Measurements from ENCODE around the gene HSPB7. TPM values are rescaled to one million over a fixed set of nuclear protein-coding genes. Genes with fewer than 3 reads are reported as not detected.

HSPB7 gene
- total RNA-seq, 1 experiment from 2014 or later, result 0.11 TPM

DNA sequence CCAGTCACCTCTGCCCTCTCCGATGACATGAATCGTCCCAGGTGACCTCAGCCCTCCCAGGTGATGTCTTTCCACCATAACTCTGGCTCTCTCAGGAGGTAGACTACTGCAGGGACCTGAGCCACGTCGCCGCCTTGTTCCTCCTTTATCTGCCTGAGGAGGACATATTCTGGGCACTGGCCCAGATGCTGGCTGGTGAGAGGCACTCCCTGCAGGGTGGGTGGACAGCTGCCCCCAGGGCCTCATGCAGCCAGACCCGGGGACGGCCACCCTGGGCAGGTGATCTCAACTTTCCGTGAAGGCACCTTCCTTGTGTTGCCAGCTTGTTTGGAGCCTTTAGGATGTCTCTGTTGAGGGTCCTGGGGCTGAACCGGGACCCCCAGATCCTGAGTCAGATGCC is 28.1 kb downstream of the HSPB7 start (continued):
- TF ChIP-seq, protein P1, sequence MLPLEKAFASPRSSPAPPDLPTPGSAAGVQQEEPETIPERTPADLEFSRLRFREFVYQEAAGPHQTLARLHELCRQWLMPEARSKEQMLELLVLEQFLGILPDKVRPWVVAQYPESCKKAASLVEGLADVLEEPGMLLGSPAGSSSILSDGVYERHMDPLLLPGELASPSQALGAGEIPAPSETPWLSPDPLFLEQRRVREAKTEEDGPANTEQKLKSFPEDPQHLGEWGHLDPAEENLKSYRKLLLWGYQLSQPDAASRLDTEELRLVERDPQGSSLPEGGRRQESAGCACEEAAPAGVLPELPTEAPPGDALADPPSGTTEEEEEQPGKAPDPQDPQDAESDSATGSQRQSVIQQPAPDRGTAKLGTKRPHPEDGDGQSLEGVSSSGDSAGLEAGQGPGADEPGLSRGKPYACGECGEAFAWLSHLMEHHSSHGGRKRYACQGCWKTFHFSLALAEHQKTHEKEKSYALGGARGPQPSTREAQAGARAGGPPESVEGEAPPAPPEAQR (CRISPR knock-in tag; IDR thresholded peaks at IDR 0.05), result no peak
- TF ChIP-seq ELF4 (CRISPR knock-in tag; IDR thresholded peaks at IDR 0.05; ENCODE audit: low read depth) (no peak), ZNF512 (CRISPR knock-in tag; IDR thresholded peaks at IDR 0.05; ENCODE audit: borderline replicate concordance) (no peak), GABPB1 (CRISPR knock-in tag; IDR thresholded peaks at IDR 0.05) (no peak), ZNF416 (CRISPR knock-in tag; IDR thresholded peaks at IDR 0.05) (no peak)
- TF ChIP-seq, protein P2, sequence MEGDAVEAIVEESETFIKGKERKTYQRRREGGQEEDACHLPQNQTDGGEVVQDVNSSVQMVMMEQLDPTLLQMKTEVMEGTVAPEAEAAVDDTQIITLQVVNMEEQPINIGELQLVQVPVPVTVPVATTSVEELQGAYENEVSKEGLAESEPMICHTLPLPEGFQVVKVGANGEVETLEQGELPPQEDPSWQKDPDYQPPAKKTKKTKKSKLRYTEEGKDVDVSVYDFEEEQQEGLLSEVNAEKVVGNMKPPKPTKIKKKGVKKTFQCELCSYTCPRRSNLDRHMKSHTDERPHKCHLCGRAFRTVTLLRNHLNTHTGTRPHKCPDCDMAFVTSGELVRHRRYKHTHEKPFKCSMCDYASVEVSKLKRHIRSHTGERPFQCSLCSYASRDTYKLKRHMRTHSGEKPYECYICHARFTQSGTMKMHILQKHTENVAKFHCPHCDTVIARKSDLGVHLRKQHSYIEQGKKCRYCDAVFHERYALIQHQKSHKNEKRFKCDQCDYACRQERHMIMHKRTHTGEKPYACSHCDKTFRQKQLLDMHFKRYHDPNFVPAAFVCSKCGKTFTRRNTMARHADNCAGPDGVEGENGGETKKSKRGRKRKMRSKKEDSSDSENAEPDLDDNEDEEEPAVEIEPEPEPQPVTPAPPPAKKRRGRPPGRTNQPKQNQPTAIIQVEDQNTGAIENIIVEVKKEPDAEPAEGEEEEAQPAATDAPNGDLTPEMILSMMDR (IDR thresholded peaks at IDR 0.05), result no peak
- TF ChIP-seq, protein P3, sequence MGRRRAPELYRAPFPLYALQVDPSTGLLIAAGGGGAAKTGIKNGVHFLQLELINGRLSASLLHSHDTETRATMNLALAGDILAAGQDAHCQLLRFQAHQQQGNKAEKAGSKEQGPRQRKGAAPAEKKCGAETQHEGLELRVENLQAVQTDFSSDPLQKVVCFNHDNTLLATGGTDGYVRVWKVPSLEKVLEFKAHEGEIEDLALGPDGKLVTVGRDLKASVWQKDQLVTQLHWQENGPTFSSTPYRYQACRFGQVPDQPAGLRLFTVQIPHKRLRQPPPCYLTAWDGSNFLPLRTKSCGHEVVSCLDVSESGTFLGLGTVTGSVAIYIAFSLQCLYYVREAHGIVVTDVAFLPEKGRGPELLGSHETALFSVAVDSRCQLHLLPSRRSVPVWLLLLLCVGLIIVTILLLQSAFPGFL (CRISPR knock-in tag; IDR thresholded peaks at IDR 0.05; ENCODE audit: borderline replicate concordance), result no peak

DNA sequence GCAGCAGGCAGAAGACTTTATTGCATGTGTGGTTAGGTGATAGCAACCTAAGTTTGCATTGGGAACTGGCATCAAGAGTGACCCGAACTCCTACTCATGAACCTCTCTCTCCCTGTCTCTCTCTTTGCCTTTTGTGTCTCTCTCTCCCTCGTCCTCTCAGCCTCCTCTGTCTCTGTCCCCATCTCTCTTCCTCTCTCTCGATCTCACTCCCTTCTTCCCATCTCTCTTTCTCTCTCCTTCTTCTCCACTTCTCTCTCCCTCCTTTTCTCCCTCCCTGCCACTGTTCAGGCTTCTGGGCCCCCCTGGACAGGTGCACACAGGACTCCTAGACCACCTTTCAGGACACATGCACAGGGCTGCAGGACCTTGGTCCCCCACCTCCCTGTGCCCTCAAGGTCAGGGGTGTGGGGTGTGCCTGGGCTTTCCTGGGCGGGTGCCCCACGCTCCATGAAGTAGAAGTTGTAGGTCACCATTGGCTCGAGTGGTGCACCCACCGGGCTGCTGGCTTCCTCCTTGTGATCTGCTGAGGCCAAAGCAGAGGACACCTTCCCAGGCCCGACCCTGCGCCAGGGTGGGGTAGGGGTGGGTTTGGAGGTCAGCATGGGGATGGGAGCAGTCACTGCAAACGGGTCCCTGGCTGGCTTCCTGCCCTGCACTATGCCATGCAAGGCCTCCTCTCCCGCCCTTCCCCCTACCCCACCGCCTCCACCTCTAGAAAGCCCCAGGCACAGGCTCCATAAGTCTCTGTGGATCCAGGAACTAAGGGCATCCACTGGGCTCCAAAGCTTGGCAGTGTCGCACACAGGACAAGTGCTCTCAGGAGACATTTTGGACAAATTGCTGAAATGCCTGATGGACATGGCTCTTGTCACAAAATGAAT is 28.7 kb downstream of the HSPB7 start:
- H3K27me3 Mint-ChIP-seq (ENCODE audit: low read depth), result peaks cover 3% of the 10 kb centered on the region; the same call in 1 of the 2 replicates
- ChIA-PET POLR2A (no interaction called here), CTCF (no interaction called here)
- DNase-seq (ENCODE audit: low spot score) (no peak), ATAC-seq (no peak)
- H3K27ac Mint-ChIP-seq, result no peak overlapping the region
- no peaks in the 10 kb centered on the region for H3K4me1 Mint-ChIP-seq
- no peak overlapping the region for H3K4me3 Mint-ChIP-seq
- no peaks in the 10 kb centered on the region for H3K9me3 Mint-ChIP-seq
- H3K36me3 Mint-ChIP-seq, result no peaks in the 10 kb centered on the region
- TF ChIP-seq CDX4 (CRISPR knock-in tag; IDR thresholded peaks at IDR 0.05; ENCODE audit: borderline replicate concordance) (no peak), EMX1 (CRISPR knock-in tag; IDR thresholded peaks at IDR 0.05) (no peak), FOXP4 (CRISPR knock-in tag; IDR thresholded peaks at IDR 0.05) (no peak), MYBL2 (CRISPR knock-in tag; IDR thresholded peaks at IDR 0.05) (no peak), E2F4 (CRISPR knock-in tag; IDR thresholded peaks at IDR 0.05; ENCODE audit: borderline replicate concordance, low read depth) (no peak)
- TF ChIP-seq, protein P4, sequence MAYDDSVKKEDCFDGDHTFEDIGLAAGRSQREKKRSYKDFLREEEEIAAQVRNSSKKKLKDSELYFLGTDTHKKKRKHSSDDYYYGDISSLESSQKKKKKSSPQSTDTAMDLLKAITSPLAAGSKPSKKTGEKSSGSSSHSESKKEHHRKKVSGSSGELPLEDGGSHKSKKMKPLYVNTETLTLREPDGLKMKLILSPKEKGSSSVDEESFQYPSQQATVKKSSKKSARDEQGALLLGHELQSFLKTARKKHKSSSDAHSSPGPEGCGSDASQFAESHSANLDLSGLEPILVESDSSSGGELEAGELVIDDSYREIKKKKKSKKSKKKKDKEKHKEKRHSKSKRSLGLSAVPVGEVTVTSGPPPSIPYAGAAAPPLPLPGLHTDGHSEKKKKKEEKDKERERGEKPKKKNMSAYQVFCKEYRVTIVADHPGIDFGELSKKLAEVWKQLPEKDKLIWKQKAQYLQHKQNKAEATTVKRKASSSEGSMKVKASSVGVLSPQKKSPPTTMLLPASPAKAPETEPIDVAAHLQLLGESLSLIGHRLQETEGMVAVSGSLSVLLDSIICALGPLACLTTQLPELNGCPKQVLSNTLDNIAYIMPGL (CRISPR knock-in tag; IDR thresholded peaks at IDR 0.05), result no peak
- TF ChIP-seq, protein P5, sequence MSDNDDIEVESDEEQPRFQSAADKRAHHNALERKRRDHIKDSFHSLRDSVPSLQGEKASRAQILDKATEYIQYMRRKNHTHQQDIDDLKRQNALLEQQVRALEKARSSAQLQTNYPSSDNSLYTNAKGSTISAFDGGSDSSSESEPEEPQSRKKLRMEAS (CRISPR knock-in tag; IDR thresholded peaks at IDR 0.05), result no peak
- TF ChIP-seq, protein P6, sequence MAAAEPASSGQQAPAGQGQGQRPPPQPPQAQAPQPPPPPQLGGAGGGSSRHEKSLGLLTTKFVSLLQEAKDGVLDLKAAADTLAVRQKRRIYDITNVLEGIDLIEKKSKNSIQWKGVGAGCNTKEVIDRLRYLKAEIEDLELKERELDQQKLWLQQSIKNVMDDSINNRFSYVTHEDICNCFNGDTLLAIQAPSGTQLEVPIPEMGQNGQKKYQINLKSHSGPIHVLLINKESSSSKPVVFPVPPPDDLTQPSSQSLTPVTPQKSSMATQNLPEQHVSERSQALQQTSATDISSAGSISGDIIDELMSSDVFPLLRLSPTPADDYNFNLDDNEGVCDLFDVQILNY (CRISPR knock-in tag; IDR thresholded peaks at IDR 0.05), result no peak
- TF ChIP-seq, protein P7, sequence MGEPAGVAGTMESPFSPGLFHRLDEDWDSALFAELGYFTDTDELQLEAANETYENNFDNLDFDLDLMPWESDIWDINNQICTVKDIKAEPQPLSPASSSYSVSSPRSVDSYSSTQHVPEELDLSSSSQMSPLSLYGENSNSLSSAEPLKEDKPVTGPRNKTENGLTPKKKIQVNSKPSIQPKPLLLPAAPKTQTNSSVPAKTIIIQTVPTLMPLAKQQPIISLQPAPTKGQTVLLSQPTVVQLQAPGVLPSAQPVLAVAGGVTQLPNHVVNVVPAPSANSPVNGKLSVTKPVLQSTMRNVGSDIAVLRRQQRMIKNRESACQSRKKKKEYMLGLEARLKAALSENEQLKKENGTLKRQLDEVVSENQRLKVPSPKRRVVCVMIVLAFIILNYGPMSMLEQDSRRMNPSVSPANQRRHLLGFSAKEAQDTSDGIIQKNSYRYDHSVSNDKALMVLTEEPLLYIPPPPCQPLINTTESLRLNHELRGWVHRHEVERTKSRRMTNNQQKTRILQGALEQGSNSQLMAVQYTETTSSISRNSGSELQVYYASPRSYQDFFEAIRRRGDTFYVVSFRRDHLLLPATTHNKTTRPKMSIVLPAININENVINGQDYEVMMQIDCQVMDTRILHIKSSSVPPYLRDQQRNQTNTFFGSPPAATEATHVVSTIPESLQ (CRISPR knock-in tag; IDR thresholded peaks at IDR 0.05), result no peak
- TF ChIP-seq, protein P8, sequence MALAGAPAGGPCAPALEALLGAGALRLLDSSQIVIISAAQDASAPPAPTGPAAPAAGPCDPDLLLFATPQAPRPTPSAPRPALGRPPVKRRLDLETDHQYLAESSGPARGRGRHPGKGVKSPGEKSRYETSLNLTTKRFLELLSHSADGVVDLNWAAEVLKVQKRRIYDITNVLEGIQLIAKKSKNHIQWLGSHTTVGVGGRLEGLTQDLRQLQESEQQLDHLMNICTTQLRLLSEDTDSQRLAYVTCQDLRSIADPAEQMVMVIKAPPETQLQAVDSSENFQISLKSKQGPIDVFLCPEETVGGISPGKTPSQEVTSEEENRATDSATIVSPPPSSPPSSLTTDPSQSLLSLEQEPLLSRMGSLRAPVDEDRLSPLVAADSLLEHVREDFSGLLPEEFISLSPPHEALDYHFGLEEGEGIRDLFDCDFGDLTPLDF (CRISPR knock-in tag; IDR thresholded peaks at IDR 0.05), result no peak

Data from WTC11 (cell line).